GM11168 (cell line): Measurements from ENCODE around the gene AMZ1.

Source experiments
- in situ Hi-C: fragments of 300-500 bp; cut with MboI; formaldehyde crosslinking; loops from one replicate; pipeline ENCODE4 v1.12.0; 2022; ENCODE audit warnings: low sequenced_read_pairs; ENCODE audit not compliant: unreplicated experiment

AMZ1 gene

DNA sequence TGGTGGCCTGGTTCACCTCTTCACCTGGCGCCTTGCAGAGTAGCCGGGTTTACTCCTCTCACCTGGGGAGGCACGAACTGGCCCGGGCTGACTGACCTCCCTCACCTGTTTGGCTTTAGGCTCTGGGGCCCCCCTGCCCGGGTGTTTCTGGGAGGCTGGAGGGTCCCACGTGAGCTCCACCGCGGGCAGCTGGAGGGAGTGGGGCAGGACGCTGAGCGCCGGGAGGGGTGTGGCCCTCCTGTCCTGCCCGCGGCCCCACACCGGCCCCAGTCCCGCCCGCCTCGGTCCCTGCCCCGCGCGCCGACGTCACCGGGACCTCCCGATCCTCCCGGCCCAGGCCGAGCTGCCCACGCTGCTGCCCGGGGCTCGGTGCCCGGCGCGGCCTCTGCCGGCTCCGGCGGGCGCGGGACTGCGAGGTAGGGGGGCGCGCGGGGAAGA is at the start of gene AMZ1:
TSS of gene AMZ1 (plus strand) at position 322 of the 438 bp plus-strand sequence. CDS start 12,250 bp downstream, outside the sequence.
- in situ Hi-C loops: no loop called here

GRCh38 chr7:2638224-2638991 is 49.6 kb upstream of the AMZ1 start:
- in situ Hi-C loops: no loop called here

GRCh38 chr7:2639181-2639681 is 48.8 kb upstream of the AMZ1 start:
- in situ Hi-C loops: no loop called here

- in situ Hi-C loops: no loop called here
Observed at GRCh38 chr7:2639695-2640481, 48.1 kb upstream of the AMZ1 start.

GRCh38 chr7:2640482-2640830 is 47.5 kb upstream of the AMZ1 start:
- in situ Hi-C loops: no loop called here

DNA sequence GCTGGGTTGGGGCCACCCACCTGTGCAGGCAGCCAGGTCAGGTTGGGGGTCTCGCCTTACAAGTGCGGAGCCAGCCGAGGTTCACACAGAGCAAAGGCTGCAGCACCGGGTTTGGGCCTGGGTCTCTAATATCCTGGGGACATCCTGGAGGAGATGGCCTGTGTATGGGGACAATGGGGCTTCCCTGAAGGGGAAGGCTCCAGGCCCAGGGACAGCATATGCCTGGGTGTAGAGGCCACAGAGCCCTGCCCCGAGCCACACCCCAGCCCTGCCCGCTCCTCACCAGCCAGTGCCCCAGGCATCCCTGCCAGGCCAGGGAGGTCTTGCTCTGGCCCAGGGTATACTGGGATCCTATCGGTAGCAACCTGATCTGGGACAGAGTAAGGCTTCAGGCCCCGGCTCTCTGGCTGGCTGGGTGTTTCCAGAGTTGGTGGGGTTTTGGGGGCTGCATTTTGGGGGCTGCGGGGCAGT is 47.1 kb upstream of the AMZ1 start:
- in situ Hi-C loops: no loop called here

DNA sequence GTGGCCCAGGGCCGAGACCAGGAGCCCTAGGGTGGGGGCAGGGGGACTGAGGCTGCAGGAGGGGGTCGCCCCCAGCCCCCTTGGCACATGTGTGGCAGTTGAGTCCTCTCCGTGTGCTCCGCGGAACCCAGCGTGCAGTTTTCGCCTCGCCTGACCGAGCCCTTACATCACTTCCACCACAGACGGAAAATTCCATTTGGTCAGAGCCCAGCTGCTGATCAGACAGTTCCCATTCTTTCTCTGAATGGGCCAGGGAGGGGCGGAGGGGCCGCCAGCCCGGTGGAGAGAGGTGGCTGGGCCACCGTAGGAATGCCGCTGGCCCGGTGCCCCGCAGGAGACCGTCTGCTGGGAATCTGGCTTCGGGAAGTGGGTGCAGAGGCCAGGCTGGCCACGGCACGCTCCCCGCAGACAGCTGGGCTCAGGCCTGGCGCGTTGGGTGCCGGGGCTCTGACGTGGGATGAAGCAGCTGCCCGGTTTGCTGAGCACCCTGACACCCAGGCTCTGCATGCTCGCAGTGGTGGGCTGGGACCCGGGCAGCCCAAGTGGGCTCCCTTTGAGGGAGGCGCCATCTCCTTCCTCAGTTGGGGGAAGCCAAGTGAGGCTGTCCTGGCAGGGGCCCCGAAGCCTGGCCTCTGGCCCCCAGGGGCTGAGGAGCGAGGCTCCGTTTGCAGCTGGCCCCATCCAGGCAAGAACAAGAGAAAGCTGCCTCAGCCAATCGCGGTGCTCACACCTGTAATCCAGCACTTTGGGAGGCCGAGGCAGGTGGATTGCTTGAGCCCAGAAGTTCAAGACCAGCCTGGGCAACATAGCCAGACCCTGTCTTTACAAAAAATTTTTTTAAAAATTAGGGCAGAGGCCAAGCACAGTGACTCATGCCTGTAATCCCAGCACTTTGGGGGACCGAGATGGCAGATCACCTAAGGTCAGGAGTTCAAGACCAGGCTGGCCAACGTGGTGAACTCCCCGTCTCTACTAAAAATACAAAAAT is 46.3 kb upstream of the AMZ1 start:
- in situ Hi-C loops: no loop called here

GRCh38 chr7:2643386-2644219 is 44.4 kb upstream of the AMZ1 start:
- in situ Hi-C loops: no loop called here

- in situ Hi-C loops: no loop called here
Observed at GRCh38 chr7:2644220-2644561, 43.8 kb upstream of the AMZ1 start.

GRCh38 chr7:2644562-2645273 is 43.3 kb upstream of the AMZ1 start:
- in situ Hi-C loops: no loop called here

DNA sequence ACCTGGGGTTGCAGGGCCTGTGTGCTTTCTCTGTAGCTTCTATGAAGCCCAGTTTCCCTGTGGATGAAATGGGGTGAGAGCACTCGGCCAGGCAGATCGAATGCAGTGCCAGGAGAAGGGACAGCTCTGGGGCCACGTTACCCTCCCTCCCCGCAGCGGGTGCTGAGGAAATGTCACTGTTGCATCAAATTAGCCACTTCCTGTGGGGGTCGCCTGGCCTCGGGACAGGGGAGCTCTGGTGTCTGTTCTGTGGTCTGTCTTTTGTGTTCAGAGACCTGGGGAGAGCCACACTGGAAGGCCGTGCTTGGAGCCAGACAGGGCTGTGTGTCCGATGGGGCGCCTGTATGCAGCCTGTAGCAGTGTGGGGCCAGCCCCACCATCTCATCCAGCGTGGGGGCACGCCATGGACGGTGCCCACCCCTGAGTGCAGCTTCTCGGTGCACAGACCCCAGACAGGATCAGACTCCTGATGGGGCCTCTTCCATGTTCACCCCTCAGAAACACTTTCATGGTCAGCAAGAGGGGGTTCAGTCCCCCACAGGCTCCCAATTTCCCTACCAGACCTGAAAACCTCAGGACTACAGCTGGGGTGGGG is 42.6 kb upstream of the AMZ1 start:
- in situ Hi-C loops: no loop called here

DNA sequence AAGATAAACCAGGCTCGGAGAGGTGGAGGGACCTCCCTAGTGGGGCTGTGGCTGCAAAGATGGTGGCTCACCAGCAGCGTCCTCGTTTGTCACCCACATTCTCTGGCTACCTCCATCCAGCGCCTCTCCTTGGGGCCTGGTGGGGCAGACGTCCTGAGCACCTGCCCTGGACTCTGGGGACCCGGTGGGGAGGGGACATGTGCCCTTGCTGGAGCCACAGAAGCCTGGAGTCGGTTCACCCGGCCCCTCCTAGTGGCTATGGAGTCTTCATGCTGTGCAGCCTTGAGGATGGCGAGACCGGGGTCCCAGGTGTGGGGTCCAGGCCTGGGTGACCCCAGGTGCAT is 41.7 kb upstream of the AMZ1 start:
- in situ Hi-C loops: no loop called here

DNA sequence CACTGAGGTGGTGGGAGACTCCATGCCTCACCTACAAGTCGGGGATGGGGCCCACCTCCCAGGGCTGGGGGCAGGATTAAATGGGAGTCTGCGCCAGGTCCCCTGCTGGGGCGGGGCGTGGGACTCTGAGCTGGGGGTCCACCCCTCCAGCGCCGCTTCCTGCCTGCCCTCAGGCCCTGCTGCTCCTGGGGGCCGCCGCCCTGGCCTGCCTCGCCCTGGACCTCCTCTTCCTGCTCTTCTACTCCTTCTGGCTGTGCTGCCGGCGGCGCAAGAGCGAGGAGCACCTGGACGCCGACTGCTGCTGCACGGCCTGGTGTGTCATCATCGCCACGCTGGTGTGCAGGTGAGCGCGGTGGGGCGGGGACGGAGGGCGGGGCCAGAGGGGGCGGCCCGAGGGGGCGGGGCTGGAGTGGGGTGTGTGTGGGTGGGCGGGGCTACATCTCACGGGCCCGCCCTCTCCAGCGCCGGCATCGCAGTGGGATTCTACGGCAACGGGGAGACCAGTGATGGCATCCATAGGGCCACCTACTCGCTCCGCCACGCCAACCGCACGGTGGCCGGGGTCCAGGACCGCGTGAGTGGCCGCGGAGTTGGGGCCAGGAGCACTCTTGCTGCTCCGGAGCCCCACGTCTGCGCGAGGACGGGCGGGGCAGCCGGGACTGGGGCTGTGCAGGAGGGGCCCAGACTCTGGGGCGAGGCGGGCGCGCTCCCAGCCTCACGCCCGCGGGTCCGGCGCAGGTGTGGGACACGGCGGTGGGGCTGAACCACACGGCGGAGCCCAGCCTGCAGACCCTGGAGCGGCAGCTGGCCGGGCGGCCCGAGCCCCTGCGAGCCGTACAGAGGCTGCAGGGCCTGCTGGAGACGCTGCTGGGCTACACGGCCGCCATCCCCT is 41.1 kb upstream of the AMZ1 start:
- in situ Hi-C loops: no loop called here

- in situ Hi-C loops: no loop called here
Observed at GRCh38 chr7:2647594-2648172, 40.3 kb upstream of the AMZ1 start.

GRCh38 chr7:2649139-2649838 is 38.7 kb upstream of the AMZ1 start:
- in situ Hi-C loops: no loop called here

GRCh38 chr7:2649991-2650390 is 38.0 kb upstream of the AMZ1 start:
- in situ Hi-C loops: no loop called here

GRCh38 chr7:2650451-2650850 is 37.6 kb upstream of the AMZ1 start:
- in situ Hi-C loops: no loop called here
